Mammary epithelial cell (primary cell): ENCODE results near the gene ATAD5.
"Not testable (repeated sequence)": the region's sequence is repeated elsewhere in the genome, so short reads cannot be mapped to it uniquely, and the experiment has no call there.

Experiments used
- EZH2 ChIP-seq: IDR thresholded peaks from 2 replicates; pipeline ENCODE4 v1.6.1; 2012; ENCODE audit warnings: low read length, inconsistent platforms, borderline replicate concordance
- TF ChIP-seq, protein P1 (sequence below), 2 donors: IDR thresholded peaks in 1 of 2; conservative IDR thresholded peaks in 1 of 2; 2 replicates each; pipeline ENCODE4 v1.5.1; 2011 to 2012; ENCODE audit warnings: inconsistent platforms in 2 of 2, low read length in 2 of 2, mild to moderate bottlenecking in 2 of 2, control low read depth in 1 of 2, low read depth in 1 of 2; ENCODE audit not compliant: insufficient read depth in 1 of 2; ENCODE audit errors: extremely low read depth in 1 of 2

- TF ChIP-seq, protein P1, sequence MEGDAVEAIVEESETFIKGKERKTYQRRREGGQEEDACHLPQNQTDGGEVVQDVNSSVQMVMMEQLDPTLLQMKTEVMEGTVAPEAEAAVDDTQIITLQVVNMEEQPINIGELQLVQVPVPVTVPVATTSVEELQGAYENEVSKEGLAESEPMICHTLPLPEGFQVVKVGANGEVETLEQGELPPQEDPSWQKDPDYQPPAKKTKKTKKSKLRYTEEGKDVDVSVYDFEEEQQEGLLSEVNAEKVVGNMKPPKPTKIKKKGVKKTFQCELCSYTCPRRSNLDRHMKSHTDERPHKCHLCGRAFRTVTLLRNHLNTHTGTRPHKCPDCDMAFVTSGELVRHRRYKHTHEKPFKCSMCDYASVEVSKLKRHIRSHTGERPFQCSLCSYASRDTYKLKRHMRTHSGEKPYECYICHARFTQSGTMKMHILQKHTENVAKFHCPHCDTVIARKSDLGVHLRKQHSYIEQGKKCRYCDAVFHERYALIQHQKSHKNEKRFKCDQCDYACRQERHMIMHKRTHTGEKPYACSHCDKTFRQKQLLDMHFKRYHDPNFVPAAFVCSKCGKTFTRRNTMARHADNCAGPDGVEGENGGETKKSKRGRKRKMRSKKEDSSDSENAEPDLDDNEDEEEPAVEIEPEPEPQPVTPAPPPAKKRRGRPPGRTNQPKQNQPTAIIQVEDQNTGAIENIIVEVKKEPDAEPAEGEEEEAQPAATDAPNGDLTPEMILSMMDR (conservative IDR thresholded peaks at IDR 0.05 in 1 of 2, IDR thresholded peaks at IDR 0.05 in 1 of 2; ENCODE audit: extremely low read depth in 1 of 2, insufficient read depth in 1 of 2, low read depth in 1 of 2, low read length in 2 of 2) = not testable (repeated sequence)
- not testable (repeated sequence) for TF ChIP-seq EZH2
These were observed 99.8 kb downstream of the ATAD5 start for GRCh38 chr17:30931582-30931981.
